Neural crest cell (in vitro differentiated cells): ENCODE measurements around the gene MAML3. TPM values are rescaled to one million over a fixed set of nuclear protein-coding genes. Genes with fewer than 3 reads are reported as not detected.
A peak's percentile ranks its signal among the peaks of the same experiment; 100 is the strongest.

Source experiments
- DNase-seq: peaks from one replicate; pipeline ENCODE4 v3.0.0; 2021; ENCODE audit warnings: low read depth, mixed read lengths, low spot score
- H3K27ac Mint-ChIP-seq: one replicate; pipeline ENCODE4 v1.8.0; 2021; ENCODE audit warnings: mild to moderate bottlenecking, mixed read lengths; ENCODE audit not compliant: unreplicated experiment
- H3K27me3 Mint-ChIP-seq: 2 replicates; pipeline ENCODE4 v1.8.0; 2021; ENCODE audit warnings: low read depth, mild to moderate bottlenecking, mixed read lengths
- H3K36me3 Mint-ChIP-seq: 2 replicates; pipeline ENCODE4 v1.8.0; 2021; ENCODE audit warnings: low read depth, mild to moderate bottlenecking, mixed read lengths
- H3K4me1 Mint-ChIP-seq: 2 replicates; pipeline ENCODE4 v1.8.0; 2021; ENCODE audit warnings: mixed read lengths
- H3K4me3 Mint-ChIP-seq: one replicate; pipeline ENCODE4 v1.8.0; 2021; ENCODE audit warnings: mild to moderate bottlenecking, mixed read lengths
- H3K9me3 Mint-ChIP-seq: 2 replicates; pipeline ENCODE4 v1.8.0; 2021; ENCODE audit warnings: mixed read lengths
- total RNA-seq: library from RNA; stranded (reverse); gene quantifications from 2 replicates; pipeline ENCODE4 v1.2.1, GENCODE V29; 2021
- TF ChIP-seq, protein P1 (sequence below): fragments of 200-600 bp; sonication (generic); conservative IDR thresholded peaks from 2 replicates; pipeline ENCODE4 v1.5.0; 2021; ENCODE audit warnings: antibody characterized with exemption, mild to moderate bottlenecking

The MAML3 gene
- total RNA-seq, 1 donor from 2014 or later, result 21.8 TPM

DNA sequence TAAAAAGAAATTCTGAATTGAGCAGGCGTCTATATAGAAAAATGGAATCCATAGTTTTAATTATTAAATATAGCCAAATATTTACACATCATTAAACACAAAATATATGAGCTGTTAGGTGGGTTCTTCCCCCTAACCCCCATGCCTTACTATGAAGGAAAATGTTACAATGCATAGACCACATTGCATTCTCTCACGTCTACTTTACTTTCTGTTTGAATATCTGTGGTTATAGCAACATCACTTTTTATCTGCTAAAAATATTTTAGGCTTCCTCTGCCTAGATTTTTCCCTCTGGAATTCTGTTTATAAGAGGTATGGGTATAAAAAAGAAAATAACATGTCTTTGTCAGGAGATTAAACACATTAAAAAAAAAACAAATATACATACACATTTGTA, 73.1 kb downstream of the MAML3 start:
- Mint-ChIP-seq H3K27ac (peak overlapping the region; percentile 93), H3K27me3 (no peaks in the 10 kb centered on the region), H3K36me3 (no peaks in the 10 kb centered on the region), H3K4me3 (peak overlapping the region; percentile 33), H3K4me1 (peaks cover 70% of the 10 kb centered on the region), H3K9me3 (no peaks in the 10 kb centered on the region)
- TF ChIP-seq, protein P1, sequence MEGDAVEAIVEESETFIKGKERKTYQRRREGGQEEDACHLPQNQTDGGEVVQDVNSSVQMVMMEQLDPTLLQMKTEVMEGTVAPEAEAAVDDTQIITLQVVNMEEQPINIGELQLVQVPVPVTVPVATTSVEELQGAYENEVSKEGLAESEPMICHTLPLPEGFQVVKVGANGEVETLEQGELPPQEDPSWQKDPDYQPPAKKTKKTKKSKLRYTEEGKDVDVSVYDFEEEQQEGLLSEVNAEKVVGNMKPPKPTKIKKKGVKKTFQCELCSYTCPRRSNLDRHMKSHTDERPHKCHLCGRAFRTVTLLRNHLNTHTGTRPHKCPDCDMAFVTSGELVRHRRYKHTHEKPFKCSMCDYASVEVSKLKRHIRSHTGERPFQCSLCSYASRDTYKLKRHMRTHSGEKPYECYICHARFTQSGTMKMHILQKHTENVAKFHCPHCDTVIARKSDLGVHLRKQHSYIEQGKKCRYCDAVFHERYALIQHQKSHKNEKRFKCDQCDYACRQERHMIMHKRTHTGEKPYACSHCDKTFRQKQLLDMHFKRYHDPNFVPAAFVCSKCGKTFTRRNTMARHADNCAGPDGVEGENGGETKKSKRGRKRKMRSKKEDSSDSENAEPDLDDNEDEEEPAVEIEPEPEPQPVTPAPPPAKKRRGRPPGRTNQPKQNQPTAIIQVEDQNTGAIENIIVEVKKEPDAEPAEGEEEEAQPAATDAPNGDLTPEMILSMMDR, result no peak
- DNase-seq, result no peak

DNA sequence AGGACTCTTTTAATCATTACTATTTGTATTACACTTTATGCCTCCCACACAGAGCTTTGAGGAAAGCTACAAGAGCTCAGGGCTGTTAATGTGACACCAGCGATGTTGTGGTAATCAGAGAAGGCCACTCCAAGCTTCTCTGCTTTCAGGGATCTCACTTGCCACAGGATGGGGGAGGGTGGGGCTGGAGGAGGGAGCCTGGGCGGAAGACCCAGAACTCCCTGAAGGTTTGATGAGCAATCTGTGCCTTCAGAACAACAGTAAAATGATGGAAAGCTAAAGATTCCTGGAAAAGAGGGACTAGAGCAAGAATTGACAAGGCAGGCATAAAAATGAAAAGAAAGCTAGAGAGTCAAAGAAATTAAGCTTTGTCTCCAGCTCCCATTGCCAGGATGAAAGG, 75.6 kb downstream of the MAML3 start:
- no peak for DNase-seq
- peak overlapping the region; percentile 78 for H3K27ac Mint-ChIP-seq

DNA sequence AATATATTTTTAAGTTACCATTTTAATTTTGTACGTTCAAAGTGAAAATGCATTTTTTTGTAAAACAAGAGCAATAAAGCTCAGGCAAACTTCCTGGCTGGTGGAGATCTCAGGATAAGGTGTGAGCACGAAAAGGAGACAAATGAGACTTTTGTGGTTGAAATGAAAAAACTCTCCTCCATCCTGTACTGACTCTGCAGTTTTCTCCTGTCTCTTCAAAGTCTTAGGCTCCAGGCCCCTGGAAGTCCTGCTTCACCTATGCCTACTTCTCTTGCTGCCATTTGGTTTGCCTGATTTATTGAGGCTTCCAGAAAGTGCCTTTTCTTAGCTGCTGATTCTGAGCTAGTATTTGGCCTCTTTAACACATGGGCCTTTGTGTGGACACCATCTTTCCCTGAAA, 77.7 kb downstream of the MAML3 start:
- H3K36me3 Mint-ChIP-seq, result no peaks in the 10 kb centered on the region
- no peak overlapping the region for H3K27ac Mint-ChIP-seq
- no peaks in the 10 kb centered on the region for H3K27me3 Mint-ChIP-seq
- no peaks in the 10 kb centered on the region for H3K9me3 Mint-ChIP-seq
- H3K4me3 Mint-ChIP-seq, result no peak overlapping the region
- peaks cover 40% of the 10 kb centered on the region for H3K4me1 Mint-ChIP-seq
- TF ChIP-seq, protein P1, result no peak
- DNase-seq, result no peak

More for the DNA sequence above, 75.6 kb downstream of the MAML3 start:
- TF ChIP-seq, protein P1, result no peak
- no peaks in the 10 kb centered on the region for H3K36me3 Mint-ChIP-seq
- peak overlapping the region; percentile 7 for H3K4me3 Mint-ChIP-seq
- peaks cover 48% of the 10 kb centered on the region for H3K4me1 Mint-ChIP-seq
- H3K9me3 Mint-ChIP-seq, result no peaks in the 10 kb centered on the region
- H3K27me3 Mint-ChIP-seq, result no peaks in the 10 kb centered on the region

DNA sequence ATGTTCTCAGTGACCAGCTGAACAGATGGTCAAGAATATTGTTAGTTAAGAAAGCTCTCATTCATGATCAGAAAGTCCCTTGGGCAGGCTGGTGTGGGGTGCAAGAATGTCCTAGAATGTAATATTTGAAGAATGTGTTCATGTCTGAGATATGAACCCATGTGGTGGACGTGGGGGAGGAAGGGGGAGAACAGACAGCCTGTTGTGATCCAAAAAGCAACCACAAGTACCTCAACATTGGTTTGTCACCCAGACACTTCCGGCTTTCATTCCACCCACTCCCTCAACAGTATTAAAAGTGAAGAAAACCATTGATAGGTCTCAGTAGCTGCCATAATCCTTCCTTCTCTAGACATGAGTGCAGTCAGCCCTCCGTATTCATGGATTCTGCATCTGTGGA, 82.2 kb downstream of the MAML3 start:
- TF ChIP-seq, protein P1, result no peak
- Mint-ChIP-seq H3K27ac (peak overlapping the region; percentile 96), H3K27me3 (no peaks in the 10 kb centered on the region), H3K9me3 (no peaks in the 10 kb centered on the region), H3K36me3 (peaks cover 3% of the 10 kb centered on the region), H3K4me3 (no peak overlapping the region), H3K4me1 (peaks cover 31% of the 10 kb centered on the region)
- no peak for DNase-seq

DNA sequence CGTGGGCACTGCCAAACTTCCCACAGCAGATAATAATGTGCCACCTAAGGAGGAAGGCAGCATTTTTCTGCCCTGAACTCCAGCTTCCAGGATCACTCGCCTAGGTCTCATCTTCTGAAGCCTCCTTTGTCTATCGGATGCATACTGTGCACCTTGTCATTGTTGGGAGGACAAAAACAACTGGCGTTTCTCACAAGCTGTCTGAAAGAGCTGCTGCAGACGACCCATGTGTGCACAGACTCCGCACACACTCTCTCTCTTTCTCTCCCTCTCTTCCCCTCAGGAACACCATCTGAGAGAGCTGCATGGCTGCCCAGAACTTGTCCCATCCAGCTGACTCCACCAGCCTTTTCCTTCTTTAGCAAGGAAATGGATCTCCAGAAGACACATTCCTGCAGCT, 83.0 kb downstream of the MAML3 start:
- Mint-ChIP-seq H3K27ac (peak overlapping the region; percentile 85), H3K9me3 (no peaks in the 10 kb centered on the region)

More for the DNA sequence above, 83.0 kb downstream of the MAML3 start:
- DNase-seq, result no peak
- Mint-ChIP-seq H3K4me3 (no peak overlapping the region), H3K4me1 (peaks cover 38% of the 10 kb centered on the region), H3K36me3 (peaks cover 3% of the 10 kb centered on the region), H3K27me3 (no peaks in the 10 kb centered on the region)
- TF ChIP-seq, protein P1, result no peak
